GM13977 (cell line): ENCODE results near the gene ZNF474.

ENCODE experiments used
- DNase-seq: peaks from one replicate; pipeline ENCODE4 v3.0.0; 2012; ENCODE audit warnings: low spot score
- in situ Hi-C: fragments of 300-500 bp; cut with MboI; formaldehyde crosslinking; loops from one replicate; pipeline ENCODE4 v1.12.0; 2022; ENCODE audit warnings: low sequenced_read_pairs, low pct_unique_long_range_greater_than_20kb, mixed read lengths, inconsistent platforms; ENCODE audit not compliant: unreplicated experiment
- TF ChIP-seq, protein P1 (sequence below): IDR thresholded peaks from 2 replicates; pipeline ENCODE4 v1.5.1; 2012; ENCODE audit warnings: mild to moderate bottlenecking, control low read depth; ENCODE audit not compliant: insufficient read depth; ENCODE audit errors: extremely low read depth, missing control alignments

Gene ZNF474

DNA sequence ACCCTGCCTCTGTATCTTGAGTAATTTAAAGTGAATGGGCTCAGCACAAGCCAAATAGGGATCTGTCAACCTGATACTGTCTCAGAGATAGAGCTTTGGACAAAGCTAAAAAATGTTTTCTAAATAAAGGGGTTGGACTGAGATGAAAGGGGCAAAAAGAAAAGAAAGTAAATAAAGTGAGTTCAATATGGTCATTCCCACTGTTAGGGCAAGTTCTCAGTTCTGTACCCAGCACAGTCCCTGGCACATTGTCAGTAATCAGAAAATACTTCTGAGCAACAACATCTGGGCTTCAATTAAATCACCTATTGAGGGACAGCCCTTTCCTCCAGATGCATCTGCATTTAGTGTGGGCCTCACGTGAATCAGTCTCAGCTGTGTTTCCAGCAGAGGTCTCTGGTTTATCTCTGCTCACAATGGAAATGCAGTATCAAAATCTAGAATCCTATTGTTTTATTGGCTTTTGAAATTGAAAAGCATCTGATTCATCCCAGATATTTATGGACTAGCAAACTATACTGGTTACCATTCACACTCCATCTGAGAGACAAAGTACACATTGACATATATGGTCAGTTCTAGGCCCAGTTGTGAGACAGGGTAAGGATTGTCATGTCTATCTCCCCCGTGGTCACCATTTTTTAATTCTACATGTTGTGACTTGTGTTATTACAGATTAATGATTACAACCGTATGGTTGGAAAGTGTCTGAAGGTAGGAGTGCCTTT, 35.6 kb downstream of the ZNF474 start:
- in situ Hi-C loops: no loop called here
- TF ChIP-seq, protein P1, sequence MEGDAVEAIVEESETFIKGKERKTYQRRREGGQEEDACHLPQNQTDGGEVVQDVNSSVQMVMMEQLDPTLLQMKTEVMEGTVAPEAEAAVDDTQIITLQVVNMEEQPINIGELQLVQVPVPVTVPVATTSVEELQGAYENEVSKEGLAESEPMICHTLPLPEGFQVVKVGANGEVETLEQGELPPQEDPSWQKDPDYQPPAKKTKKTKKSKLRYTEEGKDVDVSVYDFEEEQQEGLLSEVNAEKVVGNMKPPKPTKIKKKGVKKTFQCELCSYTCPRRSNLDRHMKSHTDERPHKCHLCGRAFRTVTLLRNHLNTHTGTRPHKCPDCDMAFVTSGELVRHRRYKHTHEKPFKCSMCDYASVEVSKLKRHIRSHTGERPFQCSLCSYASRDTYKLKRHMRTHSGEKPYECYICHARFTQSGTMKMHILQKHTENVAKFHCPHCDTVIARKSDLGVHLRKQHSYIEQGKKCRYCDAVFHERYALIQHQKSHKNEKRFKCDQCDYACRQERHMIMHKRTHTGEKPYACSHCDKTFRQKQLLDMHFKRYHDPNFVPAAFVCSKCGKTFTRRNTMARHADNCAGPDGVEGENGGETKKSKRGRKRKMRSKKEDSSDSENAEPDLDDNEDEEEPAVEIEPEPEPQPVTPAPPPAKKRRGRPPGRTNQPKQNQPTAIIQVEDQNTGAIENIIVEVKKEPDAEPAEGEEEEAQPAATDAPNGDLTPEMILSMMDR: no peak
- DNase-seq: no peak

DNA sequence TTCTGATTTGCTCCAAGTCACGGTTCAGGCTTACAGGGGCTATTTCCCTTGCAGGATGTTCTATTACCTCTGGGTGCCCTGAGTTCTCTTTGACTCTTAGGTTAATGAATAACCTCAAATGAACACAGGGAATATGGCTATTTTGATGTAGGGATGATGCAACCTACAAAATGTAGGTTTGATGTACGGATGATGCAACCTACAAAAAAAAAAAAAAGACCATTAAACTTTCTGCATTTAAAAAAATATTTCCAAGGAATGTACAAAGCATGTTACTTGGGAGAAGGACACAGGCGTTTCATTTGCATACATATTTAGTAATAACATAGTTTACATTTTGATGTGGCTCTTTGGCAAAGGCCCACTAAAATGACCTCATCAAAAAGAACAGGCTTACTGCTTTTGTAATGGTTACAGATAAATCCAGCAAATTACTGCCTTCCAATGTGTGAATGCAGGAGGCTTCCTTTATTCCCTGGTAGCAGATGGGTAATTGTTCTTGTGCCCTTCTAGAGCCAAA, 36.3 kb downstream of the ZNF474 start:
- TF ChIP-seq, protein P1: no peak
- no peak for DNase-seq
- in situ Hi-C loops: no loop called here

DNA sequence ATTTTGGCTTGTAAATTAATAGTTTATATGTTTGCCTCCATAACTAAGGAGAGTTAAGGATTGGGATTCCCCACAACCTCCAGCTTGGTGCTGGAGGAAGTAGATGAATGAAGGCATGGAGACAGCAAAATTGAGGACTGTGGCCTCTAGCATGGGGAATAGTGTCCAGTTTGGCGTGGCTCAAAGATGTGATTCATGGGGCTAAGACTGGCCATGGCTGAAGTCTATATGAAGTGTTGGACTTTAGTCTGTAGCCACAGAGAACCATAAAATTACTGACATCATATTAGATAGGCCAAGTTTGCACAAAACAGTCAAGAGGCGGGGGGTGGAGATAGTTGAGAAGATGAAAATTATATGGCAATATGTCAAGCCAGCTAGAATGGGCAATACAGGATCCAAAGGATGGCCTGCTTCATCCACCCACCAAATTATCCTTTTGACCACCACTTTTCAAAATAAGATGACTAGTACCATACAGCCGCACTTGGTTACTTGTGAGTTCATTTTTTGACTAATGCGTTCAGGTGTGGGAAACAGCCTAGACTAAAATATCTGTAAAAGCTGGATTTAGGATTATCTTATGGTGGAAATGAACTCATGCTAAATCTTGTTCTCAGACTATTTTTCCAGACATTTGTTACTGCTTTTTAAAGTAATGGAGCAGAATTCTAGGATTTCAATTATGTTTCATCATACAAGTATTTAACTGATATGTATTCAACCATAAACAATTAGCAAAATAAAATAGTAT, 40.2 kb downstream of the ZNF474 start:
- in situ Hi-C loops: no loop called here
- DNase-seq: no peak
- TF ChIP-seq, protein P1: no peak

DNA sequence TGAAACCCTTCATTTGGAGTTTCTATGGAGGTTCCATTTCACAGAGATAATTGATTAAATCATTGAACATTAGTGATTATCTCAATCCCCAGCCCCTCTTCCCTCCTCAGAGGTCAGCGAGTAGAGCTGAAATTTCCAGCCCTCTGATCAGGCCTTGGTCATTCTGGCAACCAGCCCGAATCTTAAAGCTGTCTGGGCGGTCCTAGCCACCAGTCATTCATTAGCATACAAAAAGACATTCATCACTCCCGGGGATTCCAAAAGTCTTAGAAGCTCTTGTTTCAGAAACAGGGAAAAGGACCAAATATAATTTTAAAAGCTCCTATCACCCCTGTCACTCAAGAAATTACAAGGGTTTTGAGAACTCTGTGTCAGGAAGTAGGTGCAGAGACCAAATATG, 41.3 kb downstream of the ZNF474 start:
- DNase-seq: no peak
- TF ChIP-seq, protein P1: no peak
- in situ Hi-C loops: no loop called here

DNA sequence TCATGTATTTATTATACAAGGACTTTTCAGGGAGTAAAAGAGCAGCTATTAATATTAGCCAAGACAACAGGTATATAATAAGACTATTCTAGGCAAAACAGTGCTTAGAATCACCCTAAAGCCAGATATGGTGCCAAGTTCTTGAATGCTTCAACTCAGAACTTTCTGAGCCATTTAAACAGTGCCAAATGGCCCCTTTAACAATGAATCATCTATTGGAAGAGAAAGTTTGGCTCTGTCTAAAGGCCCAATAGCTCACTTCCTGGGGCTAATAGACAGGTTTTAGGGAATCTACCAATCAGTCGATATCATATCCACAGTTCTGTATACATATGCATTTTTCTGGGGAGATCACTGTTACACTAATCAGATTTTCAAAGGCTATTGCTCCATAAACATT, 42.9 kb downstream of the ZNF474 start:
- TF ChIP-seq, protein P1: no peak
- no peak for DNase-seq
- in situ Hi-C loops: no loop called here

DNA sequence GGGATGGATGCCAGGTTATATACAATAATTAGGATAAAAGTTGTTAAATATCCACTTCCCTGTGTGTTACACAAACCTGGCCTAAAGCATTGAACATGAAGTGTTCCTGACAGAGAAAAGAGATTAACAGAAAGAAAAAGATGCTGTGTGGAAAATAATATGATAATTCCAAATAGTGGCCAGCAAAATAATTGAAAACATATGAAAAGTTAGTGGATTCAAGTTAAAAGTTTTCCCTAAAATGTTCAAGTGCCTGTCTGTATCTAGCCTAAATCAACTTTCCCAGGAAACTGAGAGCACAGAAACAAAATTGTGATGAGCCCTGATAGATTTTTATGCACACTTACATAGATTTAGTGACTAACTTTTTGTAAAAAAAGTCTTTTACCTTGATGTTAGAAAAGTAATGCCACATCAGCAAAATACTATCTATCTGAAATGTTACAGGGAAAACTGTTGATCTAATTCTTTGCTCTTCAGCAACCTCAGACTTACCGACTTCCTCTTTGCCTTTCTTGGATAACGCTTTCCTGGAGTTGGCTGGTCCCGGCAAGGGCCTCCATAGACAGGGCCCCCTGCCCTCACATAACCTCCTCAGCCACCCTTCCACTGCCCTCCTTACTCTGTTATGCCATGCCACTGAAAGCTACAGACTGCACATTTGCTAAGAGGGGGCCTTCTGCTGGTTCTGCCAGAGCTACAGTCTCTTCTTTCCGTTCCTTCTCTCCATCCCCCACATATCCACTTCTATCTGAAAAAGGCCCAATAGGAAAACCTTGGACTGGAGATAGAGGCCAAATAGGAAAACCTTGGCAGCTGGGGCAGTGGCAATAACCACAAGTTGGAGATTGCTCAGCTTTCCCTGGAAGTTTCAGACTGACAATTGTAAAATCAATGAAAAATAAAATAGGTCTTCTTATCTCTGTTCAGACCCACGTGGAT, 44.4 kb downstream of the ZNF474 start:
- TF ChIP-seq, protein P1: no peak
- no peak for DNase-seq
- in situ Hi-C loops: no loop called here
